Stomach (tissue), 4 donors: ENCODE results near the gene SOCS1.

ENCODE experiments used
- EP300 ChIP-seq: sonication (generic); formaldehyde crosslinking; IDR thresholded peaks from one replicate; pipeline ENCODE4 v1.6.1; 2017; ENCODE audit warnings: antibody characterized with exemption
- POLR2A ChIP-seq, 4 donors: fragments of 450-650 bp; IDR thresholded peaks; one replicate each; pipeline ENCODE4 v1.6.1; 2016; ENCODE audit warnings: antibody characterized with exemption in 4 of 4, control low read depth in 2 of 4, mild to moderate bottlenecking in 1 of 4, moderate library complexity in 1 of 4
- POLR2AphosphoS5 ChIP-seq, 3 donors: sonication (generic); formaldehyde crosslinking; IDR thresholded peaks; one replicate each; pipeline ENCODE4 v1.6.1; 2016; ENCODE audit warnings: antibody characterized with exemption in 3 of 3
- TF ChIP-seq, protein P1 (sequence below), 7 experiments: fragments of 450-650 bp in 4 of 7; fragments of 200-600 bp in 3 of 7; sonication (generic) in 3 of 7; IDR thresholded peaks; one replicate each; pipeline ENCODE4 v1.5.1; 2016 to 2019; ENCODE audit warnings: antibody characterized with exemption in 7 of 7, control low read depth in 2 of 7, mild to moderate bottlenecking in 1 of 7

GRCh38 chr16:11270602-11271162 lies 14.7 kb upstream of the SOCS1 start:
- no peak for TF ChIP-seq POLR2AphosphoS5 (IDR thresholded peaks at IDR 0.05)
- TF ChIP-seq, protein P1, sequence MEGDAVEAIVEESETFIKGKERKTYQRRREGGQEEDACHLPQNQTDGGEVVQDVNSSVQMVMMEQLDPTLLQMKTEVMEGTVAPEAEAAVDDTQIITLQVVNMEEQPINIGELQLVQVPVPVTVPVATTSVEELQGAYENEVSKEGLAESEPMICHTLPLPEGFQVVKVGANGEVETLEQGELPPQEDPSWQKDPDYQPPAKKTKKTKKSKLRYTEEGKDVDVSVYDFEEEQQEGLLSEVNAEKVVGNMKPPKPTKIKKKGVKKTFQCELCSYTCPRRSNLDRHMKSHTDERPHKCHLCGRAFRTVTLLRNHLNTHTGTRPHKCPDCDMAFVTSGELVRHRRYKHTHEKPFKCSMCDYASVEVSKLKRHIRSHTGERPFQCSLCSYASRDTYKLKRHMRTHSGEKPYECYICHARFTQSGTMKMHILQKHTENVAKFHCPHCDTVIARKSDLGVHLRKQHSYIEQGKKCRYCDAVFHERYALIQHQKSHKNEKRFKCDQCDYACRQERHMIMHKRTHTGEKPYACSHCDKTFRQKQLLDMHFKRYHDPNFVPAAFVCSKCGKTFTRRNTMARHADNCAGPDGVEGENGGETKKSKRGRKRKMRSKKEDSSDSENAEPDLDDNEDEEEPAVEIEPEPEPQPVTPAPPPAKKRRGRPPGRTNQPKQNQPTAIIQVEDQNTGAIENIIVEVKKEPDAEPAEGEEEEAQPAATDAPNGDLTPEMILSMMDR (IDR thresholded peaks at IDR 0.05): no peak
- TF ChIP-seq POLR2A (IDR thresholded peaks at IDR 0.05): no peak
- no peak for TF ChIP-seq EP300
